Astrocyte (in vitro differentiated cells and primary cell): ENCODE results near the gene RELB. TPM values are rescaled to one million over a fixed set of nuclear protein-coding genes. Genes with fewer than 3 reads are reported as not detected.

Source experiments
- DNase-seq: peaks from one replicate; pipeline ENCODE4 v3.0.0-alpha.2; 2010; ENCODE audit warnings: low read depth
- FAIRE-seq: peaks from 2 replicates; lab custom pipeline; 2011; peaks lifted over from hg19 to GRCh38; lab: Jason Lieb, UNC
- H2AFZ ChIP-seq: 2 replicates; pipeline ENCODE4 v1.6.0; 2012; ENCODE audit warnings: low read depth, low read length, inconsistent platforms
- H3K27ac ChIP-seq: 2 replicates; pipeline ENCODE4 v1.5.1; 2011; ENCODE audit warnings: low read depth, low read length, inconsistent platforms
- H3K27me3 ChIP-seq: 2 replicates; pipeline ENCODE4 v1.6.0; 2011; ENCODE audit warnings: low read length, inconsistent platforms; ENCODE audit not compliant: insufficient read depth
- H3K36me3 ChIP-seq: 2 replicates; pipeline ENCODE4 v1.5.1; 2011; ENCODE audit warnings: low read length, inconsistent platforms; ENCODE audit not compliant: insufficient read depth
- H3K4me1 ChIP-seq: 2 replicates; pipeline ENCODE4 v1.5.1; 2011; ENCODE audit warnings: low read length, inconsistent platforms; ENCODE audit not compliant: insufficient read depth
- H3K4me2 ChIP-seq: 2 replicates; pipeline ENCODE4 v1.6.0; 2012; ENCODE audit warnings: low read length, inconsistent platforms
- H3K4me3 ChIP-seq: 2 replicates; pipeline ENCODE4 v1.5.1; 2011; ENCODE audit warnings: low read depth, mild to moderate bottlenecking, low read length, inconsistent platforms; ENCODE audit not compliant: insufficient read depth
- H3K79me2 ChIP-seq: 2 replicates; pipeline ENCODE4 v1.6.0; 2012; ENCODE audit warnings: mild to moderate bottlenecking, low read length, inconsistent platforms; ENCODE audit not compliant: insufficient read depth
- H3K9ac ChIP-seq: 2 replicates; pipeline ENCODE4 v1.6.0; 2012; ENCODE audit warnings: mild to moderate bottlenecking, low read length, inconsistent platforms
- H3K9me3 ChIP-seq: 2 replicates; pipeline ENCODE4 v1.5.1; 2012; ENCODE audit warnings: low read depth, mild to moderate bottlenecking, low read length, inconsistent platforms; ENCODE audit not compliant: insufficient read depth
- H4K20me1 ChIP-seq: 2 replicates; pipeline ENCODE4 v1.6.0; 2012; ENCODE audit warnings: low read length, inconsistent platforms; ENCODE audit not compliant: insufficient read depth
- H3K27ac Mint-ChIP-seq: one replicate; pipeline ENCODE4 v1.8.0; 2021; ENCODE audit warnings: mild to moderate bottlenecking, mixed read lengths; ENCODE audit not compliant: unreplicated experiment
- H3K27me3 Mint-ChIP-seq: one replicate; pipeline ENCODE4 v1.8.0; 2021; ENCODE audit warnings: low read depth, mixed read lengths; ENCODE audit not compliant: unreplicated experiment
- H3K36me3 Mint-ChIP-seq: one replicate; pipeline ENCODE4 v1.8.0; 2021; ENCODE audit warnings: low read depth, mixed read lengths; ENCODE audit not compliant: unreplicated experiment
- H3K4me1 Mint-ChIP-seq: one replicate; pipeline ENCODE4 v1.8.0; 2021; ENCODE audit warnings: low read depth, mixed read lengths; ENCODE audit not compliant: unreplicated experiment
- H3K4me3 Mint-ChIP-seq: one replicate; pipeline ENCODE4 v1.8.0; 2021; ENCODE audit warnings: mild to moderate bottlenecking, moderate library complexity, mixed read lengths; ENCODE audit not compliant: unreplicated experiment
- H3K9me3 Mint-ChIP-seq: one replicate; pipeline ENCODE4 v1.8.0; 2021; ENCODE audit warnings: mild to moderate bottlenecking, mixed read lengths; ENCODE audit not compliant: unreplicated experiment
- EZH2 ChIP-seq: IDR thresholded peaks from 2 replicates; pipeline ENCODE4 v1.6.1; 2012; ENCODE audit warnings: mild to moderate bottlenecking, low read length, inconsistent platforms; ENCODE audit not compliant: insufficient read depth
- total RNA-seq: library from RNA; stranded (reverse); gene quantifications from 2 replicates; pipeline ENCODE4 v1.2.1, GENCODE V29; 2021
- TF ChIP-seq, protein P1 (sequence below): IDR thresholded peaks from 2 replicates; pipeline ENCODE4 v1.5.1; 2011; ENCODE audit warnings: low read depth, mild to moderate bottlenecking, inconsistent platforms, low read length, moderate library complexity; ENCODE audit not compliant: insufficient read depth

Gene RELB
- total RNA-seq, 1 donor from 2014 or later, result 14.0 TPM

DNA sequence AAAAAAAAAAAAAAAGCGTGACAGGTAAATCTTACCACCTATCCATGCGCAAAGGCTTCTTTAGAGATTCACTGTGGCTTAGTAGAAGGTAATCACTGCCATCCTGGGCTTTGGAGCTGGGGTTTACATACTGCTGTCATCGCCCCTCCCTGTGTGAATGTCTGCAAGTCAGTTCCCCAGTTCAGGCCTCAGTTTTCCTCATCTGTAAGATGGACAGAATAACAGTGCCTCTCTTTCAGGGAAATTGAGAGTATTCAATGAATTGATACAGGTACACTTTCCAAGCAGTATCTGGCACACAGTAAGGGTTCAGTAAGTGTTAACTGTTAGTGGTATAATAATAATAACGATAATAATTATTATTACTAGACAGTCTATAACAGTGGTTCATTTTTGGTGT, 2.2 kb downstream of the RELB start:
- Histone ChIP-seq H2AFZ (no peak overlapping the region), H3K9me3 (no peaks in the 10 kb centered on the region), H4K20me1 (peaks cover 6% of the 10 kb centered on the region), H3K4me3 (no peak overlapping the region), H3K4me1 (peaks cover 4% of the 10 kb centered on the region), H3K36me3 (peaks cover 8% of the 10 kb centered on the region), H3K27ac (no peak overlapping the region), H3K27me3 (no peaks in the 10 kb centered on the region), H3K9ac (no peak overlapping the region), H3K4me2 (no peak overlapping the region), H3K79me2 (no peaks in the 10 kb centered on the region)
- Mint-ChIP-seq H3K36me3 (peaks cover 3% of the 10 kb centered on the region), H3K27me3 (no peaks in the 10 kb centered on the region), H3K27ac (no peak overlapping the region), H3K4me3 (no peak overlapping the region), H3K9me3 (no peaks in the 10 kb centered on the region), H3K4me1 (no peaks in the 10 kb centered on the region)
- DNase-seq, result no peak
- TF ChIP-seq, protein P1, sequence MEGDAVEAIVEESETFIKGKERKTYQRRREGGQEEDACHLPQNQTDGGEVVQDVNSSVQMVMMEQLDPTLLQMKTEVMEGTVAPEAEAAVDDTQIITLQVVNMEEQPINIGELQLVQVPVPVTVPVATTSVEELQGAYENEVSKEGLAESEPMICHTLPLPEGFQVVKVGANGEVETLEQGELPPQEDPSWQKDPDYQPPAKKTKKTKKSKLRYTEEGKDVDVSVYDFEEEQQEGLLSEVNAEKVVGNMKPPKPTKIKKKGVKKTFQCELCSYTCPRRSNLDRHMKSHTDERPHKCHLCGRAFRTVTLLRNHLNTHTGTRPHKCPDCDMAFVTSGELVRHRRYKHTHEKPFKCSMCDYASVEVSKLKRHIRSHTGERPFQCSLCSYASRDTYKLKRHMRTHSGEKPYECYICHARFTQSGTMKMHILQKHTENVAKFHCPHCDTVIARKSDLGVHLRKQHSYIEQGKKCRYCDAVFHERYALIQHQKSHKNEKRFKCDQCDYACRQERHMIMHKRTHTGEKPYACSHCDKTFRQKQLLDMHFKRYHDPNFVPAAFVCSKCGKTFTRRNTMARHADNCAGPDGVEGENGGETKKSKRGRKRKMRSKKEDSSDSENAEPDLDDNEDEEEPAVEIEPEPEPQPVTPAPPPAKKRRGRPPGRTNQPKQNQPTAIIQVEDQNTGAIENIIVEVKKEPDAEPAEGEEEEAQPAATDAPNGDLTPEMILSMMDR, result no peak
- no peak for TF ChIP-seq EZH2
- FAIRE-seq, result no peak

DNA sequence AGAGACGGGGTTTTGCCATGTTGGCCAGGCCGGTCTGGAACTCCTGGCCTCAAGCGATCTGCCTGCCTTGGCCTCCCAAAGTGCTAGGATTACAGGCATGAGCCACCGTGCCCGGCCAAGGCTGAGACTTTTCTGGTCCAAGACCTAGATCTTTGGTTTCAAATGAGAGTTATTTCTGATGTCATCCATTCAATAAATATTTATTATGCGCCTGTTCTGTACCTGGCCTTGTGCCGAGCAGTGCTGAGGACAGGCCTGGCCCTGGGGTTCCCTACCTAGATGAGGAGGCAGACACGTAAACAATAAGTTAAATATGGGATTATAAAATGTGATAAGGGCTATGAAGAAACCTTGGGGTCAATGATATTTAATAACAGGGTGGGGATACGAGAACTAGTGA, 4.5 kb downstream of the RELB start:
- H3K27ac Mint-ChIP-seq, result no peak overlapping the region
- Histone ChIP-seq H3K4me1 (peaks cover 3% of the 10 kb centered on the region), H3K4me2 (no peak overlapping the region), H3K9ac (no peak overlapping the region), H4K20me1 (peaks cover 11% of the 10 kb centered on the region), H3K4me3 (no peak overlapping the region), H3K27ac (no peak overlapping the region), H3K27me3 (no peaks in the 10 kb centered on the region), H2AFZ (no peak overlapping the region), H3K36me3 (peaks cover 8% of the 10 kb centered on the region), H3K9me3 (no peaks in the 10 kb centered on the region), H3K79me2 (no peaks in the 10 kb centered on the region)
- TF ChIP-seq, protein P1, result no peak
- no peak for TF ChIP-seq EZH2
- no peak overlapping the region for H3K4me3 Mint-ChIP-seq
- no peak for FAIRE-seq
- peaks cover 2% of the 10 kb centered on the region for H3K27me3 Mint-ChIP-seq
- no peaks in the 10 kb centered on the region for H3K4me1 Mint-ChIP-seq
- peaks cover 7% of the 10 kb centered on the region for H3K36me3 Mint-ChIP-seq
- DNase-seq, result no peak
- H3K9me3 Mint-ChIP-seq, result no peaks in the 10 kb centered on the region

DNA sequence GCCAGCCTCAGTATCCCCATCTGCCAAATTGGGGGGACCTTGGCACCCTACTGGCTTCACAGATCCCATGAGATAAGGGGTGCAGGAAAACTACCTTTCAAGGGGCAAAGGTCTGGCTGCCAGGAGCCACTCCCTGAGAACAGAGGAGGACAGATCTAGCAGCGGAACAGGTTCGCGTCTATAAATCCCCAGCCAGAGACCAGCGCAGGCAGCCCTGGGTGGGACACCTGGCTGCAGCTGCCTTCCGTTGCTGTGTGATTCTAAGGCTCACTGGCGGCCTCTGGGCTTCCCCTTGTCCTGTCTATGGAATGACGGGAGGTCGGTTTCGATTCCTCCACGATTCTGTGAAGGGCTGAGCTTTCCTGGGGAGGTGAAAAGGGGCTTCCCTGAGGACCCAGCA, 7.3 kb downstream of the RELB start:
- DNase-seq, result no peak
- no peaks in the 10 kb centered on the region for H3K9me3 Mint-ChIP-seq
- Histone ChIP-seq H3K4me2 (no peak overlapping the region), H3K9me3 (no peaks in the 10 kb centered on the region), H3K27ac (no peak overlapping the region), H3K36me3 (peaks cover 5% of the 10 kb centered on the region), H3K9ac (no peak overlapping the region), H4K20me1 (peaks cover 6% of the 10 kb centered on the region), H3K4me1 (no peaks in the 10 kb centered on the region), H3K4me3 (no peak overlapping the region), H3K79me2 (no peaks in the 10 kb centered on the region), H3K27me3 (no peaks in the 10 kb centered on the region), H2AFZ (no peak overlapping the region)
- no peak for FAIRE-seq
- H3K4me1 Mint-ChIP-seq, result no peaks in the 10 kb centered on the region
- no peak overlapping the region for H3K4me3 Mint-ChIP-seq
- peaks cover 2% of the 10 kb centered on the region for H3K27me3 Mint-ChIP-seq
- H3K36me3 Mint-ChIP-seq, result peaks cover 7% of the 10 kb centered on the region
- no peak for TF ChIP-seq EZH2
- TF ChIP-seq, protein P1, result no peak
- no peak overlapping the region for H3K27ac Mint-ChIP-seq
